Medulla oblongata (tissue), 1 donor: ENCODE data around the gene AXIN2.
A peak's percentile ranks its signal among the peaks of the same experiment; 100 is the strongest.

Source experiments
- DNase-seq: peaks from one replicate; pipeline ENCODE4 v3.0.0-alpha.2; 2015; ENCODE audit errors: extremely low spot score

AXIN2 gene

GRCh38 chr17:65556014-65556909 is 5.2 kb downstream of the AXIN2 start:
- DNase-seq, result peak; percentile 89

DNA sequence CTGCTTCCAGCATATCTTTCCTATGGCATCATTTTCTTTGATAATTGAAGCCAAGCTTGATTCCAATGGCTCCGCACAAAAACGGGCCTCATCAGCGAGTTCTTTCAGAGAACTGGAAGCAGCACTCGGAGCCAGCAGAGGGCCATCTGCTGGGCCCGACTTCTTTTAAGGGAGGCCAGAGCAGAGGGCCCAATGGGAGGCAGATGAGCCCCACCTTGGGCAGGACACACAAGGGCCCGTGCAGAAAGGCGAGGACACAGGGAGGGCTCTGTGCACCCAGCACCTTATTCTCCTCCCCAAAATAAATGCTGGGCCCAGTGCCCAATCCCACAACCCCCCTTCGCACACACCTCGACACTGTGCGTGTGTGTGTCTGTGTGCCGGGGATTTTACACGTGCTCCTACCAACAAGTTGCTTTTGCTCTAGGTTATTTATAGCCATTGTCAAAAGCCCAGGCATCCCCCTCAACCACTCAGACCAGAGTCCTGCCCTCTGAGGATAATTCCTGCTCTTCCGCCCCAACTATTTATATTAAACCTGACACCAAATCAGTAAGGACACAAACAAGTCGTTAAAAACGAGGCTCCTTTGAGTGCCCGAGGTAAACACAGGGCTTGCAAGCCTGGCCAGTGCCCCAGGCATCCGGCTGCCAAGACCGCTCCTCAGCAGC is 6.8 kb downstream of the AXIN2 start:
- no peak for DNase-seq

DNA sequence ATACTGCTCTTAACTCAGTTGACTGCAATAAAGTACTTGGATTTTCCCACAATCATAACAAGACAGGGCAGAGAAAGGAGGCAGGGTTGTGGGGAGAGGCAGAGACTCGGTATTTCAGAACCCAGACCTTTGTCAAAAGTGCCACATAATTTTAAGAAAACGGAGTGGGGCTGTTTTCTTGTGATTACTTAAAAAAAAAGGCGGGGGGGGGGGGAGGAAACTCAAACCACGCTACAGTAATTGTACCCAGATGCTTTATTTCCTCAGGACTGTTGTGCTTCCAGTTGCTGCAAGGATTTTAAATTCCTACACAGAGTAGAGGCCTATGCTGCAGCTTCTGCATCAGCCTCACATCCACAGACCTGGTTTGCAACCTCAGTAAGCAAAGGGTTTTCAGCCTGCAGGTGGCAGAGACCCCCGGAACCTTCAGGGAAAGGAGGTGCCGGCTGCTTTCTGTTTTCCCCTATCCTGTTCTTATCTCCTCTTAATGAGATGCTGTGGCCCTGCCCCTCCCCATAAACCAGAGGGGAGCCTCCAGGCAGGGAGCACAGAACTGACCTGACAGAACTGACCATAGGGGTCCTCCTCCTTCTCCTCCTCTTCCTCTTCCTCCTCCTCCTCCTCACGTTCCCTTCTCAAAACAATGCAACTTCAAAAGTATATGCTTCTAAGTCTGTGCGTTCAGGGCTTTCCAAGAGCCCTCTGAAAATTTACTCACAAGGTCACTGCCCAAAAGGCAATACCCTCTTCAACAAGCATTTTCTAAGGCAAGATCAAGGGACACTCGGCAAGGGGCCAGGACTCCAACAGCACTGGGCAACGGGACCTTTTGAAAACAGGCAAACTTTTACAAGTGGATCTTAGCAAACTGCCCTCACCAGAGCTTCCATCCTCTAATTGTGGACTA is 7.5 kb downstream of the AXIN2 start:
- no peak for DNase-seq

GRCh38 chr17:65553009-65553645 is 8.3 kb downstream of the AXIN2 start:
- DNase-seq, result no peak

DNA sequence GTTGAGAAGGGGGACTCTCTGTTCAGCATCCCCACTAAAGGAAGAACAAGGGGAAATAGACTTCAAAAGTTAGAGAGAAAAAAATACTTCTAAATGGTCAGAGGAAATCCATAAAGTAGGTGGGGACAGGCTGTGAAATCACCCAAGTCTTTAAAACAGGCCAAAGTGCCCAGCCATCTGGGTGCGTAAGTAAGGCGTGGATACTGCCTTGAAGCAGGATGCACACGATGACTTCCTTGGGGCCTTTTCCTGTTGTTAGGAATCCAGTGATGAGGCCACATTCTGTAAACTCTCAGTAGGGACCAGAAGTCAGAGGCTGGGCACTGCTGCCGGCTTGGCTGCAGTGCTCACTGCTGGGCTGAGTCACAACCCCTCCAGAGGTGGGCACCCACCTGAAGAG is 9.2 kb downstream of the AXIN2 start:
- DNase-seq, result no peak

DNA sequence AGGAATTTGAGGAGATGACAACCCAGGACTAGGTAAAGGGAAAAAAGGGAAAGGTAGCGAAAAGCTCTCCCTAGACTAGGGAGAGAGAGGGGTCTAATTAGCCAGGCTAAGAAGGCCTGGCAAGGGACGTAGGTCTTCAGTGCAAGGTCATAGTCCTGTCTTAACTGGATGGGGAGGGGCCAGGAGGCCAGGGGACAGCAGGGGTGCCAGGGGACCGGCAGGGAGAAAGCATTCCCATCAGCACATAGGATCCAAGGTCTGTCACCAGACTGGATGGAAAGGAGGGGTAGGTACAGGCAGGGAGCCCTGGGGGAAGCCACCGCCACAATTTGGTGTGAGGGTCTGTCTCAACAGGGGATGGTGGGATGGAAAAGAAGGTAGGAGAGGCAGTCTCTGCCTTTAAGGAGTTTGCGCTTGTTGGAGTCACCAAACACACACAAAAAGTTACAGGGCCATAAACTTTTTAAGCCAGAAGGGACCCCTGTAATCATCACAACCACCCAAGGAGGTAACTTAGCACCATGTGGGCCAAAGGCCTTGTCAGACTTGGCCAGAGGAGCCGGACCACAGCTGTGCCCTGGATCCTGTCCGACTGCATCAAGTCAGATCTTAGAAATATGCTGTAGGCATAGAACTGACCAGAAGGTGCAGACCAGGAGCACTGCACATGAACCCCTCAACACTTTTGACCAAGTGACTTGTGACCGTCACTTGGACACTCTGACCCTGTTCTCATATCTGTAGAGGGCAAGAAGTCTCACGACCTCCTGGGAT is 10.0 kb downstream of the AXIN2 start:
- no peak for DNase-seq

- DNase-seq, result no peak
These were observed 10.7 kb downstream of the AXIN2 start for GRCh38 chr17:65550758-65551157.

- DNase-seq, result no peak
These were observed 11.3 kb downstream of the AXIN2 start for GRCh38 chr17:65550075-65550662.

DNA sequence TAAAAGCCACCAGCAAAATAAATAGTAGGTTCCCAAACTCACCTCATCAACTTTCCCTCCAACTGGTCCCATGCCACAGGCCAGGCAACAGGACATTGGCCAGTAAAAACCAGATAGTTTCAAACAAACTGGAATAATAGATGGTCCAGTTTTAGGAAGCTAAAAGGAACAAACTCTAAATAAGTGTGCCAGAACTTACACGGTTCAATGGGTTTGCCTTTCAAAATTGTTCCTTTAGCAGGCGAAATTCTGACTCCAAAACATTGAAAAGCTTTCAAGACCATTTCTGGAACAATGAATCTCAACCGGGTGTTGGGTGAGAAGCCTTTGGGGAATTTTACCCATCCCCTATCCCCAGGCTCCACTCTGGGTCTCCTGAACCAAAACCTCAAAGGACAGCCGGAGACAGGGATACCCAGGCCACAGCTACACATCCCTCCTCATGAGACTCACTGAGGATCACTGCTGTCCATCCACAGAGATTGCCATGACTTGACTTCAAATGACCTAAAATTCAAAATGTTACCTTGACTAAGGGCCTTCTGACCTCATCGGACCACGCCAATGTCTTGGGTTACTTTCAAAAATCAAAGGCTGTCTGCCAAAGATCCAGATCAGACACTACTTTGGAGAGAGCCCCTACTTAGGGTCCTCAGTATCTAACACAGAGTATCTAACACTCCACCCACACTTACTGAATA is 13.0 kb downstream of the AXIN2 start:
- peak; percentile 77 for DNase-seq

DNA sequence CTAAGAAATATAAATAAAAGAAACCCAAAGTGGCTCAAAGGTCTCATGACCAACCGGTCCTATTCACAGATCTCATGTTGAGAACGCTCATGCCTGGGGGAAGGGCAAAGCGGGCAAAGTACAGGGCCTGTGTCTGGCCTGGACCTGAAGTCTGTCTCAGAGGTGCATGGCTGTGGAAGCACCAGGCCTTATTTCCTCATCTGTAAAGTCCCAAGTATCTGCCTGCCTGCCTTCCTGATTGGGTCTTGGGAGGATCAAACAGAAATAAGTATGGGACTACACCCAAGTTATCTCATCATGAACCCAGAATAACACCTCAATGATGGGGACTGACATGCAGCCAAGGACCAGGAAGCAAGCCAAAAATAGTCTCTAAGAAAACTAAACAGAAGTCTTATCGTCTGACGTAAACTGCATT is 14.2 kb downstream of the AXIN2 start:
- DNase-seq, result no peak

GRCh38 chr17:65546579-65546978 is 14.9 kb downstream of the AXIN2 start:
- no peak for DNase-seq

GRCh38 chr17:65545705-65546523 is 15.5 kb downstream of the AXIN2 start:
- peak; percentile 59 for DNase-seq

GRCh38 chr17:65544672-65545071 is 16.8 kb downstream of the AXIN2 start:
- no peak for DNase-seq

DNA sequence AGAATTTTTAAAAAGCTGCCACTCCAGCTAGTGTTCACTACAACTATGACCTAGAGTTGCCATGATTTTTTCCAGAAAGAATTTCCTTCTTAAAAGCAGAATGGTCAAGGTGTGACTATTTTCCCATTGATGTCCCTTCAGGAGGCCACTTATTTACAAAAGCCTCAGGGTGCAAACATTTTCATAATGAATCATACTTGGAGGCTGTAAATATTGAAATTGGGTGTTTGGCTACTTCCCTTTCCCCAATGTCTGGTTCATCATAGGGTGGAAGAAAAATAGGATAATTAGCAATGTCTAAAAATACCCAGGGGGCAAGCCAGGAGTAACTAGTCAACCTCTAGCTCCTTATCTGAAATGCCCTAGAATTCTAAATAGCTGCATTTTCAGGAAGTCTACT is 18.8 kb downstream of the AXIN2 start:
- DNase-seq, result no peak

GRCh38 chr17:65542067-65542466 is 19.4 kb downstream of the AXIN2 start:
- no peak for DNase-seq

DNA sequence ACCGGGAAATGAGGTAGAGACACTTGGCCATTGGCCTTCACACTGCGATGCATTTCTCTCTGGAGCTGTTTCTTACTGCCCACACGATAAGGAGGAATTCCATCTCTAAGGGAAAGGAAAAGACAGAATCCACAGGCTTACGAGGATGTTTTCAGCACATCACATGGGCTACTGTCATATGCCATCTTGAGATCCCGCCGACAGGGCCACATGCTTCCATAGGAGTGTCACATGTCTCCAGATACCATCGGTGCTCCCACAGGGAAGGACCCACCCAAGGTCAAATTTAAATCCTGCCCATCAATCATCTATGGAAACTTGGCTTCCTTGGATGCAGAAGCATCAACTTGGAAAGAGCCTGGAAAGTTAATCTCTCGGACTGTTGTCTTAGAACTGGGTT is 20.0 kb downstream of the AXIN2 start:
- no peak for DNase-seq

DNA sequence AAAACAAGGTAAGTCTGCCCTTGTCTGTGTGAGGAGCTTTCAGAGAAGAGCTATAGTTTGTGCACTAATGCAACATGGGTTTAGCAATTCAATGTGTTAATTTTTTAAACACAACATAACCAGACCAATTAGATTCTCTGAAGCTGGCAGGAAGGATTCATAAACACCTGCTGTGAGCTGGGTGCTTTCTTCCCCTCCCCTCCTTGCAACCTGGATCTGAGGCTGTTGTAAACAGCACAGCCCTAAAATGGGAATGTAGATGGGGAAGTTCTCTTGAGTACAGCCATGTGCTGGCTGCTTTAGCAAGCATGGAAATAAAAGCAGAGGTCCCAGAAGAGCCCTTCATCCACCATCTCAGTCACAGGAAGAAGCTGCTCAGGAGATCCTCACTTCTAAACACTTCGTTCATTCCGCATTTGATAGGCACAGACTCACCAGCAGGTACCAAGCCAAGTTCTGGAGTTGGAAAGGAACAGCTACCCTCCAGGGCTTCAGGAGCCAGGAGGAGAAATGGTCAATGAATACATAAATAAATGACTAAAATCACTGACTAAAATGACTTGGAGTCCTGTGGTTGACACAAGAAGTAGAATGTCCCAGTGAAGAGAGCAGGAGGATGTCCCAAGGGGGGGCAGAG is 21.7 kb downstream of the AXIN2 start:
- no peak for DNase-seq
